Activated CD4-positive, alpha-beta memory T cell treated with anti-CD3 and anti-CD28 coated beads, Interleukin-2, amount 10 ng/mL, durations not matched to agents 7 days and 5 days (primary cell): Measurements from ENCODE around the gene HOXD3. TPM values are rescaled to one million over a fixed set of nuclear protein-coding genes. Genes with fewer than 3 reads are reported as not detected.

Experiments used
- CTCF ChIA-PET: fragments of 350-600 bp; sonication (Branson Sonifier 250); formaldehyde crosslinking; loops from one replicate; lab custom pipeline; 2021; ENCODE audit warnings: antibody characterized with exemption, inconsistent platforms; lab: Charles Lee
- POLR2A ChIA-PET: fragments of 350-600 bp; sonication (Branson Sonifier 250); formaldehyde crosslinking; loops from one replicate; lab custom pipeline; 2021; ENCODE audit warnings: antibody characterized with exemption; lab: Charles Lee
- DNase-seq: peaks from one replicate; pipeline ENCODE4 v3.0.0-alpha.2; 2020
- H3K27ac Mint-ChIP-seq: one replicate; pipeline ENCODE4 v1.8.0; 2021; ENCODE audit warnings: mild to moderate bottlenecking, mixed read lengths
- H3K27me3 Mint-ChIP-seq: one replicate; pipeline ENCODE4 v1.8.0; 2021; ENCODE audit warnings: mixed read lengths
- H3K36me3 Mint-ChIP-seq: one replicate; pipeline ENCODE4 v1.8.0; 2021; ENCODE audit warnings: low read depth, mixed read lengths
- H3K4me1 Mint-ChIP-seq: one replicate; pipeline ENCODE4 v1.8.0; 2021; ENCODE audit warnings: mixed read lengths
- H3K4me3 Mint-ChIP-seq: one replicate; pipeline ENCODE4 v1.8.0; 2021; ENCODE audit warnings: mild to moderate bottlenecking, mixed read lengths
- H3K9me3 Mint-ChIP-seq: one replicate; pipeline ENCODE4 v1.8.0; 2021; ENCODE audit warnings: mixed read lengths
- total RNA-seq, 2 experiments: library from RNA; stranded (reverse); gene quantifications; one replicate each; pipeline ENCODE4 v1.2.3, GENCODE V29; 2021

Gene HOXD3
- total RNA-seq: not detected

- DNase-seq: no peak
- POLR2A ChIA-PET: no interaction called here
- peaks cover 84% of the 10 kb centered on the region for H3K27me3 Mint-ChIP-seq
- H3K4me1 Mint-ChIP-seq: peaks cover 4% of the 10 kb centered on the region
- peak within 1 kb of the TSS; percentile 33 for H3K4me3 Mint-ChIP-seq
- H3K27ac Mint-ChIP-seq: no peak within 1 kb of the TSS
- peaks cover 8% of the 10 kb centered on the region for H3K36me3 Mint-ChIP-seq
- CTCF ChIA-PET: no interaction called here
- no peaks in the 10 kb centered on the region for H3K9me3 Mint-ChIP-seq
Measured at GRCh38 chr2:176156807-176157498, at the start of gene HOXD3. HOXD3 (plus strand) TSS chr2:176157307; CDS start chr2:176169115, 11,808 bp downstream.

- Mint-ChIP-seq H3K36me3 (peaks cover 10% of the 10 kb centered on the region), H3K4me3 (no peak overlapping the region), H3K27me3 (peaks cover 84% of the 10 kb centered on the region), H3K27ac (no peak overlapping the region), H3K4me1 (peaks cover 6% of the 10 kb centered on the region), H3K9me3 (no peaks in the 10 kb centered on the region)
- ChIA-PET POLR2A (no interaction called here), CTCF (no interaction called here)
- DNase-seq: no peak
Measured at GRCh38 chr2:176107731-176108181, 49.4 kb upstream of the HOXD3 start.

GRCh38 chr2:176109192-176109901, 47.8 kb upstream of the HOXD3 start:
- POLR2A ChIA-PET: no interaction called here
- Mint-ChIP-seq H3K4me1 (peaks cover 6% of the 10 kb centered on the region), H3K36me3 (peaks cover 16% of the 10 kb centered on the region), H3K27me3 (peaks cover 85% of the 10 kb centered on the region), H3K9me3 (no peaks in the 10 kb centered on the region), H3K27ac (no peak overlapping the region), H3K4me3 (no peak overlapping the region)
- CTCF ChIA-PET: interaction anchor here (0.7 to 2.3 kb wide), 3 partner anchors 18 to 20 kb away, joined by 3 to 8 read pairs (median 3); no protein-coding TSS in a partner anchor
- no peak for DNase-seq

- ChIA-PET CTCF (interaction anchor here (0.6 to 2.3 kb wide), 5 partner anchors 11 to 345 kb away, joined by 3 to 9 read pairs (median 3); no protein-coding TSS in a partner anchor), POLR2A (no interaction called here)
- Mint-ChIP-seq H3K4me1 (peaks cover 6% of the 10 kb centered on the region), H3K27ac (no peak overlapping the region), H3K4me3 (no peak overlapping the region), H3K36me3 (peaks cover 16% of the 10 kb centered on the region), H3K9me3 (no peaks in the 10 kb centered on the region), H3K27me3 (peaks cover 84% of the 10 kb centered on the region)
- no peak for DNase-seq
Measured at GRCh38 chr2:176109946-176110345, 47.2 kb upstream of the HOXD3 start.

- ChIA-PET CTCF (interaction anchor here (0.6 to 2.3 kb wide), 8 partner anchors 8 to 420 kb away, joined by 3 to 9 read pairs (median 4); no protein-coding TSS in a partner anchor), POLR2A (no interaction called here)
- Mint-ChIP-seq H3K4me1 (peaks cover 6% of the 10 kb centered on the region), H3K36me3 (peaks cover 16% of the 10 kb centered on the region), H3K27ac (peak overlapping the region; percentile 16), H3K27me3 (peaks cover 83% of the 10 kb centered on the region), H3K4me3 (no peak overlapping the region), H3K9me3 (no peaks in the 10 kb centered on the region)
- no peak for DNase-seq
Measured at GRCh38 chr2:176110415-176111308, 46.4 kb upstream of the HOXD3 start.

GRCh38 chr2:176111309-176111663, 45.8 kb upstream of the HOXD3 start:
- Mint-ChIP-seq H3K4me3 (no peak overlapping the region), H3K36me3 (peaks cover 13% of the 10 kb centered on the region), H3K9me3 (no peaks in the 10 kb centered on the region), H3K4me1 (peaks cover 3% of the 10 kb centered on the region), H3K27ac (no peak overlapping the region), H3K27me3 (peaks cover 81% of the 10 kb centered on the region)
- no peak for DNase-seq
- POLR2A ChIA-PET: no interaction called here
- CTCF ChIA-PET: interaction anchor here (0.7 to 2.3 kb wide), 5 partner anchors 8 to 421 kb away, joined by 3 to 9 read pairs (median 4); no protein-coding TSS in a partner anchor

GRCh38 chr2:176111846-176112374, 45.2 kb upstream of the HOXD3 start:
- ChIA-PET CTCF (interaction anchor here (2.2 kb wide), 1 partner anchor 9 kb away, joined by 9 read pairs; no protein-coding TSS in a partner anchor), POLR2A (no interaction called here)
- Mint-ChIP-seq H3K27ac (no peak overlapping the region), H3K4me3 (no peak overlapping the region), H3K9me3 (no peaks in the 10 kb centered on the region), H3K36me3 (peaks cover 11% of the 10 kb centered on the region), H3K27me3 (peaks cover 85% of the 10 kb centered on the region), H3K4me1 (peaks cover 2% of the 10 kb centered on the region)
- no peak for DNase-seq

GRCh38 chr2:176112375-176113302, 44.5 kb upstream of the HOXD3 start:
- no peak for DNase-seq
- Mint-ChIP-seq H3K36me3 (peaks cover 11% of the 10 kb centered on the region), H3K9me3 (no peaks in the 10 kb centered on the region), H3K4me3 (no peak overlapping the region), H3K27me3 (peaks cover 86% of the 10 kb centered on the region), H3K4me1 (no peaks in the 10 kb centered on the region), H3K27ac (no peak overlapping the region)
- POLR2A ChIA-PET: no interaction called here
- CTCF ChIA-PET: interaction anchor here (0.8 to 1.2 kb wide), 2 partner anchors 15 to 16 kb away, joined by 3 to 4 read pairs; no protein-coding TSS in a partner anchor

- Mint-ChIP-seq H3K27ac (no peak overlapping the region), H3K4me3 (no peak overlapping the region), H3K27me3 (peaks cover 92% of the 10 kb centered on the region), H3K4me1 (peaks cover 6% of the 10 kb centered on the region), H3K36me3 (peaks cover 10% of the 10 kb centered on the region), H3K9me3 (no peaks in the 10 kb centered on the region)
- ChIA-PET POLR2A (no interaction called here), CTCF (interaction anchor here (1.2 to 1.3 kb wide), 2 partner anchors 17 to 1773 kb away, joined by 3 read pairs; no protein-coding TSS in a partner anchor)
- DNase-seq: no peak
Measured at GRCh38 chr2:176114120-176114929, 42.8 kb upstream of the HOXD3 start.

GRCh38 chr2:176114930-176115625, 42.0 kb upstream of the HOXD3 start:
- ChIA-PET POLR2A (no interaction called here), CTCF (no interaction called here)
- Mint-ChIP-seq H3K9me3 (no peaks in the 10 kb centered on the region), H3K27ac (no peak overlapping the region), H3K27me3 (peaks cover 92% of the 10 kb centered on the region), H3K4me1 (peaks cover 6% of the 10 kb centered on the region), H3K4me3 (no peak overlapping the region), H3K36me3 (peaks cover 8% of the 10 kb centered on the region)
- DNase-seq: no peak
